Stimulated activated CD4-positive, alpha-beta T cell treated with anti-CD3 and anti-CD28 coated beads, Interleukin-2, amount 100 ng/mL, for 48 hours (primary cell): ENCODE data around the gene NUP210.
"Not testable (repeated sequence)": the region's sequence is repeated elsewhere in the genome, so short reads cannot be mapped to it uniquely, and the experiment has no call there.

Experiments
- DNase-seq, 2 donors: peaks; one replicate each; pipeline ENCODE4 v3.0.0-alpha.2; 2020

The NUP210 gene

GRCh38 chr3:13420045-13420830 lies at the start of gene NUP210:
TSS of gene NUP210 (minus strand) at chr3:13420322. CDS start at chr3:13420226, 96 bp downstream.
- DNase-seq = peak; percentile 58 to 65

GRCh38 chr3:13466781-13467180 lies 46.7 kb upstream of the NUP210 start:
- DNase-seq = no peak

GRCh38 chr3:13465236-13465873 lies 45.2 kb upstream of the NUP210 start:
- DNase-seq = no peak

DNA sequence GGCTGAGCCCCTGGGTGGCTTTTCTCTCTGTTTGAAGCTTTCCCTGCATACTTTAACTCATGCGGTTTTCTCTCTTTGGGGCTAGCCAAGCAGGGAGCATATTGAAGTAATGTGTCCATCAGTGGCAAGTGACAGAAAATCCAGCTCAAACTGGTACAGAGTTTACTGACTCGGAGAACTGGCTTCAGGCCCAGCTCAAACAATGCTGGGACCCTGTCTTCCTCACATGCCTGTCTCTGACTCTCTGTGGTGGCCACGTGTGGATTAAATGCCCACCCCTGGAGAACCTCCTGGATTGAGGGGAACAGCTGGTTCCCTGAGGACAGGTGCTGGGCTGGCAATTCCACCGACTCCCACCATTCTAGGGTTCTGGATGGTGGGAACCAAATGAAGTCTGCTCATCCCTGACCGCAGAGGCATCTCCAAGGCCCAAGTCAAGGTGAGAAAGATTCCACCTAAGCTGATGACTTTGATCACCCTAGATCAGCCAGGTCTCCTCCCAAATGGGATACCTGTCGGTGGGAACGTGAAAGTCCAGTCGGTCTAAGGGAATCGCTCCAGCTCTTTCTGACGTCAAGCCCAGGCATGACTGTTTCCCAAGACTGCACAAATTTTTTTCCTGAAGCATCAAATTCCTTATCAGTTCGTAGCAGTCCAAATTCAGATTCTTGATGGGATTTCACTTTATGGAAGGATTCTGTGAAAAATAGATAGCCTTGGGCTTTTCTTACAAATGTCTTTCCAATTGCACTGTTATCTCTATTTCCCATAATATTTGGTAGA lies 43.7 kb upstream of the NUP210 start:
- DNase-seq = no peak

- no peak for DNase-seq
These were observed 42.7 kb upstream of the NUP210 start for GRCh38 chr3:13462822-13463221.

- DNase-seq = no peak
These were observed 42.1 kb upstream of the NUP210 start for GRCh38 chr3:13462125-13462629.

DNA sequence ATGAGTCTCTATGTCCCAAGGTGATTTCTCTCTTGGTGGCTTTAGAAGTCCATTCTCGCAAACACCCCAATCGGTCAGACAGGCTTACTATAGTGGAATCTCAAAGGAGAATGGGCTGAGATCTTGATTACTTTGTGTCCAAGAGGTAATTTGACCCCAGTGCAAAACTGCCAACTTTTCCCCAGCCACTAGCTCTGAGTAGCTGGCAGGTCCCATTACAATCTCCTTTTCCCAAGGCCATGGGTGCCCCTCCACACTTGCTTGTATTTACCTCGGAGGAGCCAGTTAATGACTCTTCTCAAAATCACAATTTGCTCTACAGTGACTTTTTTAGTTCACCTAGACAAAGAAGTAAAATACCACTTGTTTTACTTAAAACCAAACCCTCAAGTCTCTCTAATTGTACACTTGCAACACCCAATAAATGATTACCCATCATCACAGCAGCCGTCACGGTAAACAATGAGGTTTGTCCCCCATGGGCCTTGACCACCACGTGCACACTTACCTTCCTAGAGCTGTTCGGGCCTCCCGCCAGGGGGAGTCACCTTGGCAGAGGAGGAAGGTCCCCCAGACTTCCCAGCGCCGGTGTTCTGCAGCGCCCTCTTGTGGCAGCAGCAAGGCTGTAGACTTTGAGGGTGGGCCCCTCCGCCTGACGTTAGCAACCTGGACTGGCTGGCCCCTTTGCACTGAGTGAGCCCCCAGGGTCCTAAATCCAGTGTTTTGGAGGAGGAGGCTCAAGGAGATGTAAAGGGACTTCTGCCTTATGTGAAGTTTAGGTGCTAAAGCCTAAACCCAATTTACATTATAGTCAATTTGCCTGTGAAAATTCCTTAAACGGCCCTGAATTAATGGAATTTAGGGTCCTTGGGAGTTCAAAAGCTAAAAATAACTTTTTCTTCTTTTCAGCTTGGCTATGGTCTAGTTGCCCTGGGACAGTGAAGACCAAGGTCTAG lies 41.3 kb upstream of the NUP210 start:
- DNase-seq = peak; percentile 71 to 77

- DNase-seq = no peak
These were observed 40.2 kb upstream of the NUP210 start for GRCh38 chr3:13460341-13460736.

DNA sequence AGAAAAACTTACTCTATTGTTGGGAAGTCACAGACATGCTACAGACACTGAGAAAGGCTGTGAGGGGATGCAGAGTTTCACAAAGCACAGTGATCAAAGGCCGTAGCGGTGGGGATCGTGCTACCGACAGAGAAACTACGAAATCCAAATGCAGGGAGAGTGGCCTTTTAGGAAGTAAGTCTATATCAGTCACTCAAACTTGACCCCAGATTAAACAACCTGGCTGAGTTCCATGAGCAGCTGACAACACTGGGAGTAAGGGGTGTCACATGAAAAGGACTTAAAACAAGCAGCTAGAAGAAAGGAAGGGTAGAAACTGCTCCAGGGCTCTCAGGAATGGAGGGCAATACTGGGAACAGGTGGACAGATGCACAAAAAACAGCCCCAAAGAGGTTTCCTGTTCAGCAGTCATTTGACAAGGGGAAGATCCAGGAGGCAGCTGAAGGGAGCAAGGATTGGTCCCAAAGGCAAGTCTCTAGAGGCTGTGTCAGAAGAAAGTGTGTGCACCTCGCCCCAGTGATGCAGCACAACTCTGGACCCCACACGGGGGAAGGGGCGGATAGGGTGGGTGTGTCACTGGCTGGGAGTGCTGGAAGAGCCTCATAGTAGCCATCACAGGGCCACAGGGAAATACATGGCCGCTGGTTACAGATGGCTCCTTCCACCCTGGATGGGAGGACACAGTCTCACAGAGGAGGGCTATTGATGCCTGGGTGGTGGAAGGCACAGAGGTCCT lies 39.7 kb upstream of the NUP210 start:
- no peak for DNase-seq

GRCh38 chr3:13457593-13457992 lies 37.5 kb upstream of the NUP210 start:
- no peak for DNase-seq

DNA sequence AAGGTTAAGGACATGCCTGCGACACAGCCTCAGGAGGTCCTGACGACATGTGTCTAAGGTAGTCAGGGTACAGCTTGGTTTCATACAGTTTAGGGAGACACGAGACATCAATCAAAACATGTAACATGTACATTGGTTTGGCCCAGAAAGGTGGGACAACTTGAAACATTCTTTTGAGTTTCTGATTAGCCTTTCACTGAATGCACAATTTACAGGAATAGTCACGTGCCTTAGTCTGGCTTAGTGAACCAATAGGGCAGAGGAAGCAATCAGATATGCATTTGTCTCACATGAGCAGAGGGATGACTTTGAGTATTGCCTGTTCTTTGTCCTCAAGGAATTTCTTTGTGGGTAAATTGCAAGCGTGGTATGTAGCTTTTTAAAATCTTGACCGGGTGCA lies 35.5 kb upstream of the NUP210 start:
- DNase-seq = no peak

DNA sequence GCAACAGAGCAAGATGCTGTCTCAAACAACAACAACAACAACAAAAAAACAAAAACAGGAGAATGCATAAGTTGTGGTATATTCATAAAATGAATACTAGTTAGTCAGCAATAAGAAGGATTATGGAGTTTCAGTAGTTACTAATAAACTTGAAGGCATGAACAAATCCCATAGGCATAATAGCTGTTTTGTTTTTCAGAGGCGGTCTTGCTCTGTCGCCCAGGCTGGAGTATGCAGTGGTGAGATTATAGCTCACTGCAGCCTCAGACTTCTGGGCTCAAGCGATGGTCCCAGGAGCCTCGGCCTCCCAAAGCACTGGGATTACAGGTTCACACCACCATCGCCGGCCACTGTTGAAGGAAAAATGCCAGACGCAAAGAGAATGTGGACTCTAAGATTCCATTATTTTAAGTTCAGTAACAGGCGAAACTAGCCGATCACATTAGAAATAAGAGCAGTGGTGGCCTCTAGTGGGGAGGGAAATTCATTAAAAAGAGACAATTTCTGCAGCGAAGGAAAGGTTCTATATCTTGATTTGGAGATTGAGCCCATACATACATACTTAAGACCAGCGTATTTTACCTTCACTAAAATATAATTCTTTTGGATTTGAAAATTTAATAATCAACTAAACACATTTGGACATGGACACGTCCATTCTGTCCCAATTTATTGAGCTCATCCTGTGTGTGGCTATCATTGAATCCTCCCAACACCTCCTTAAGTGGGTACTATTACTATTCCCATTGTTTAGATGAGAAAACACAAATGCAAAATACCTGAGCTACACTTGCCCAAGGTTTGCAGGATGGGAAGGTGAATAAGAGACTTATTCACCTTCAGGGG lies 32.6 kb upstream of the NUP210 start:
- DNase-seq = peak; percentile 26 to 42

DNA sequence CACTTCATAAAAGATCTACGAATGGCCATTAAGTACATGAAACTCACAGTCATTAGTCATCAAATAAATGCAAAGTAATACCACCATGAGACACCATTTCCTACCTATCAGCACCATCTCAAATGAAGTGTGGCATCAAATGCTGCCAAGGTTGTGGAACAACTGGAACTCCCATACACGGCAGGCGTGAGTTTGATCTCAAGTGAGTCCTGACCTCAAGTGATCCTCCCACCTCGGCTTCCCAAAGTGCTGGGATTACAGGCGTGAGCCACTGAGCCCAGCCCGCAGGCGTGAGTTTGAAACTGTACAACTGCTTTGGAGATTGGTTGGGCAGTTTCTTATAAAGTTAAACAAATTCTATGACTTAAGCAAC lies 31.2 kb upstream of the NUP210 start:
- peak; percentile 17 to 19 for DNase-seq

DNA sequence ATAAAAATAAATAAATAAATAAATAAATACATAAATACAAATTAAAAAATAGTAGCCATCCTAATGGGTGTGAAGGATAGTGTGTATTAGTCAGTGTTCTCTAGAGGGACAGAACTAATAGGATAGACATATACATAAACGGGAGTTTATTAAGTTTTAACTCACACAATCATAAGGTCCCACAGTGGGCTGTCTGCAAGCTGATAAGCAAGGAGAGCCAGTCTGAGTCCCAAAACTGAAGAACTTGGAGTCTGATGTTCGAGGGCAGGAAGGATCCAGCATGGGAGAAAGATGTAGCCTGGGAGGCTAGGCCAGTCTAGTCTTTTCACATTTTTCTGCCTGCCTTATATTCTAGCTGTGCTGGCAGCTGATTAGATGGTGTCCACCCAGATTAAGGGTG lies 22.8 kb upstream of the NUP210 start:
- DNase-seq = not testable (repeated sequence)

GRCh38 chr3:13440204-13440817 lies 20.2 kb upstream of the NUP210 start:
- DNase-seq = no peak

DNA sequence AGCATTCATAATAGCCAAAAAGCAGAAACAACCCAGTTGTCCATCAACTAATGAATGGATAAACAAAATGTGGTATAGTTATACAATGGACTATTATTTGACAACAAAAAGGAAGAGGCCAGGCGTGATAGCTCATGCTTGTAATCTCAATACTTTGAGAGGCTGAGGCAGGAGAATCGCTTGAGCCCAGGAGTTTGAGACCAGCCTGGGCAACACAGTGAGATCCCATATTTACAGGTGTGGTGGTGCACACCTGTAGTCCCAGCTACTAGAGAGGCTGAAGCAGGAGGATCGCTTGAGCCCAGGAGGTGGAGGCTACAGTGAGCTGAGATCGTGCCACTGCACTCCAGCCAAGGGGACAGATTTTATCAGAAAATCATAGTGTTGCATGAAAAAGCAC lies 16.1 kb upstream of the NUP210 start:
- not testable (repeated sequence) for DNase-seq

GRCh38 chr3:13433912-13434311 lies 13.8 kb upstream of the NUP210 start:
- no peak for DNase-seq

DNA sequence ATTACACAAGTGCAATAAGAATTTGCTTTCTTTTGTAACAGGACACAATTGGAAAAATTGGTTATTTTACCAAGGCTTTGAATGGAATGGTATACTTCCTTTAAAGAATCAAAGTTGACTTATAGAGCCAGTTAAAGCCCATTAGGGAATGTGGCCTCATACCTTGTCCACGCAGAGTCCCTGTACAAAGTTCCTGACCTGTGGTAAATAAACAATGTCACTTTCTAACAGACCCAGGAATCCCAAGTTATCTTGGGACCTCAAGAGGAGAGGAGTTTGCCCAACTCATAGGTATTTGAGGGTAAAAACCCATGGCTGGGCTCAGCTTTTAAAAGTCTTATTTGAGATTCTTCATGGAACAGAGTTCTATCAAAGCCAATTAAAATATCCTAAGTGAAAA lies 12.0 kb upstream of the NUP210 start:
- DNase-seq = no peak

DNA sequence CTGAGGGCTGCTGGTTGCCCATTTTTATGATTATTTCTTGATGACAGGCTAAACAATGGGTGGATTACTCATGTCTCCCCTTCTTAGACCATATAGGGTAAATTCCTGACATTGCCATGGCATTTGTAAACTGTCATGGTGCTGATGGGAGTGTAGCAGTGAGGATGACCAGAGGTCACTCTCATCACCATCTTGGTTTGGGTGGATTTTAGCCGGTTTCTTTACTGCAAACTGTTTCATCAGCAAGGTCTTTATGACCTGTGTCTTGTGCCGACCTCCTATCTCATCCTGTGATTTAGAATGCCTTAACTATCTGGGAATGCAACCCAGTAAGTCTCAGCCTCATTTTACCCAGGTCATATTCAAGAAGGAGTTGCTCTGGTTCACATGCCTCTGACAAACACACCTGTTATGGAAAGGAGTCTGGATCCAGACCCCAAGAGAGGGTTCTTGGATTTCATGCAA lies 10.3 kb upstream of the NUP210 start:
- not testable (repeated sequence) for DNase-seq
